Fibroblast of lung (primary cell): ENCODE data around the gene GALC. TPM values are rescaled to one million over a fixed set of nuclear protein-coding genes. Genes with fewer than 3 reads are reported as not detected.
A peak's percentile ranks its signal among the peaks of the same experiment; 100 is the strongest.

Source experiments
- DNase-seq, 2 donors: peaks; one replicate each; pipeline versions ENCODE4 v3.0.0 to v3.0.0-alpha.2; 2010; ENCODE audit warnings: low read depth in 2 of 2
- H2AFZ ChIP-seq: 2 replicates; pipeline ENCODE4 v1.5.1; 2012; ENCODE audit warnings: low read length, control low read depth, inconsistent platforms
- H3K27ac ChIP-seq: 2 replicates; pipeline ENCODE4 v1.5.1; 2011; ENCODE audit warnings: low read length, control low read depth; ENCODE audit not compliant: insufficient read depth
- H3K27me3 ChIP-seq: 2 replicates; pipeline ENCODE4 v1.5.1; 2011; ENCODE audit warnings: mild to moderate bottlenecking, low read length; ENCODE audit not compliant: control insufficient read depth, insufficient read depth
- H3K36me3 ChIP-seq: 2 replicates; pipeline ENCODE4 v1.5.1; 2011; ENCODE audit warnings: low read length; ENCODE audit not compliant: control insufficient read depth, insufficient read depth
- H3K4me1 ChIP-seq: 2 replicates; pipeline ENCODE4 v1.5.1; 2011; ENCODE audit warnings: low read length; ENCODE audit not compliant: control insufficient read depth, insufficient read depth; ENCODE audit errors: extremely low read depth
- H3K4me2 ChIP-seq: 2 replicates; pipeline ENCODE4 v1.5.1; 2011; ENCODE audit warnings: low read length, control low read depth; ENCODE audit not compliant: insufficient read depth; ENCODE audit errors: extremely low read depth
- H3K4me3 ChIP-seq, 4 experiments: fragments of 200-600 bp in 1 of 4; sonication (generic) in 1 of 4; replicated peaks in 1 of 4; 2 replicates each; pipeline ENCODE4 v1.5.1; 2011 to 2016; ENCODE audit warnings: low read length in 4 of 4, low read depth in 3 of 4, mild to moderate bottlenecking in 3 of 4, control low read depth in 2 of 4, inconsistent platforms in 1 of 4, mixed read lengths in 1 of 4; ENCODE audit not compliant: insufficient read depth in 1 of 4; ENCODE audit errors: control extremely low read depth in 1 of 4
- H3K79me2 ChIP-seq: 2 replicates; pipeline ENCODE4 v1.5.1; 2012; ENCODE audit warnings: mild to moderate bottlenecking, low read length, inconsistent platforms; ENCODE audit not compliant: control insufficient read depth, insufficient read depth
- H3K9ac ChIP-seq: 2 replicates; pipeline ENCODE4 v1.5.1; 2011; ENCODE audit warnings: mild to moderate bottlenecking, low read length, control low read depth; ENCODE audit not compliant: insufficient read depth
- H3K9me3 ChIP-seq: 2 replicates; pipeline ENCODE4 v1.5.1; 2012; ENCODE audit warnings: low read depth, low read length; ENCODE audit not compliant: control insufficient read depth, insufficient read depth
- H4K20me1 ChIP-seq: 2 replicates; pipeline ENCODE4 v1.5.1; 2011; ENCODE audit warnings: low read length; ENCODE audit not compliant: control insufficient read depth, insufficient read depth; ENCODE audit errors: extremely low read depth
- CTCF ChIP-seq, 2 donors: IDR thresholded peaks in 1 of 2; conservative IDR thresholded peaks in 1 of 2; 1 replicate in 1 of 2; 2 replicates in 1 of 2; pipeline ENCODE4 v1.5.1; 2011 to 2012; ENCODE audit warnings: low read length in 2 of 2, control low read depth in 1 of 2, inconsistent platforms in 1 of 2, low read depth in 1 of 2, mild to moderate bottlenecking in 1 of 2
- EZH2 ChIP-seq: IDR thresholded peaks from 2 replicates; pipeline ENCODE4 v1.5.1; 2012; ENCODE audit warnings: low read length, control low read depth, mild to moderate bottlenecking; ENCODE audit errors: missing control alignments
- polyA plus RNA-seq, 2 donors: library from polyadenylated mRNA; depleted of rRNA in 1 of 2; stranded (reverse) in 1 of 2; unstranded in 1 of 2; fragments of >200 nt; gene quantifications; 2 replicates each; pipeline ENCODE4 v1.2.1, GENCODE V29; 2011 to 2012; ENCODE audit warnings: missing spikeins in 1 of 2
- total RNA-seq: library from RNA; depleted of rRNA; stranded (reverse); fragments of >200 nt; gene quantifications from 2 replicates; pipeline ENCODE4 v1.2.1, GENCODE V29; 2014

GALC gene
- total and polyA plus RNA-seq, 2 donors (not counting 1 experiment from before 2014, with no cell fraction given) = 13.3 to 22.8 TPM

GRCh38 chr14:87935081-87935828 lies 57.7 kb downstream of the GALC start:
- TF ChIP-seq EZH2 (no peak), CTCF (conservative IDR thresholded peaks at IDR 0.05 in 1 of 2, IDR thresholded peaks at IDR 0.05 in 1 of 2; ENCODE audit: low read depth in 1 of 2, low read length in 2 of 2) (no peak)
- Histone ChIP-seq H3K79me2 (no peaks in the 10 kb centered on the region), H3K4me3 (no peak overlapping the region), H3K36me3 (no peaks in the 10 kb centered on the region), H3K27me3 (no peaks in the 10 kb centered on the region), H3K4me1 (no peaks in the 10 kb centered on the region), H3K27ac (no peak overlapping the region), H4K20me1 (no peaks in the 10 kb centered on the region), H3K4me2 (no peak overlapping the region), H3K9me3 (no peaks in the 10 kb centered on the region), H2AFZ (no peak overlapping the region), H3K9ac (no peak overlapping the region)
- DNase-seq = no peak

- no peak overlapping the region for H3K4me3 ChIP-seq
- DNase-seq = peak in 1 of 2 donors; percentile 7
- TF ChIP-seq CTCF (conservative IDR thresholded peaks at IDR 0.05 in 1 of 2, IDR thresholded peaks at IDR 0.05 in 1 of 2; ENCODE audit: low read depth in 1 of 2, low read length in 2 of 2) (peak in 1 of 2 donors; percentile 18), EZH2 (no peak)
These were observed 58.8 kb downstream of the GALC start for GRCh38 chr14:87934185-87934584.

GRCh38 chr14:87916886-87917275 lies 76.1 kb downstream of the GALC start:
- H3K4me3 ChIP-seq = no peak overlapping the region
- DNase-seq = no peak
- TF ChIP-seq CTCF (conservative IDR thresholded peaks at IDR 0.05 in 1 of 2, IDR thresholded peaks at IDR 0.05 in 1 of 2; ENCODE audit: low read depth in 1 of 2, low read length in 2 of 2) (no peak), EZH2 (no peak)
- H2AFZ ChIP-seq = no peak overlapping the region
- H4K20me1 ChIP-seq = no peaks in the 10 kb centered on the region
- H3K79me2 ChIP-seq = no peaks in the 10 kb centered on the region
- H3K4me1 ChIP-seq = no peaks in the 10 kb centered on the region
- no peak overlapping the region for H3K9ac ChIP-seq
- no peaks in the 10 kb centered on the region for H3K27me3 ChIP-seq
- H3K36me3 ChIP-seq = no peaks in the 10 kb centered on the region
- no peaks in the 10 kb centered on the region for H3K9me3 ChIP-seq
- H3K4me2 ChIP-seq = no peak overlapping the region
- no peak overlapping the region for H3K27ac ChIP-seq

More at GRCh38 chr14:87934185-87934584, 58.8 kb downstream of the GALC start:
- Histone ChIP-seq H2AFZ (no peak overlapping the region), H3K9ac (no peak overlapping the region), H3K27ac (no peak overlapping the region), H3K9me3 (no peaks in the 10 kb centered on the region), H3K27me3 (no peaks in the 10 kb centered on the region), H4K20me1 (no peaks in the 10 kb centered on the region), H3K36me3 (no peaks in the 10 kb centered on the region), H3K79me2 (no peaks in the 10 kb centered on the region), H3K4me2 (no peak overlapping the region), H3K4me1 (no peaks in the 10 kb centered on the region)
